NCI-H128 (cell line): Measurements from ENCODE around the gene AVPR2.

Experiments
- DNase-seq: peaks from one replicate; lab custom pipeline; 2025; ENCODE audit not compliant: unreplicated experiment; lab: John Stamatoyannopoulos, UW

Gene AVPR2

DNA sequence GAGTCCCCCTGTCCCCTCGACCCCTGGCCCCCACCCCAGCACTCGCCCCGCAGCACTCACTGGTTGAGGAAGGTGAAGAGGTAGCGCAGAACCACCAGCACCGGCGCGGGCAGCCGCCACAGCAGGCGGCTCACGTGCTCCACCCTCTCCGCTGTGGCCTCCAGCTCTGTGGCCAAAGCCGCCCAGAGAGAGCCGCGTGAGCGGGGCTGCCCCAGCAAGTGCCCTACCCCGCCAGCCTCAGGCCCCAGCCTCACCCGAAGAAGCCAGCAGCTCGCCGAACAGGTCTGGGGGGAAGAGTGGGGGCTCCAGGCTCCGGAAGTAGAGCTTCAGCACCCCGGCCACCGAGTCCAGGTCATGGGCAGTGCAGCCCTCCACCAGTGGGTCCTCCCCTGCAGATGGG is 6.0 kb downstream of the AVPR2 start:
- no peak for DNase-seq

- DNase-seq: no peak
These were observed 7.3 kb downstream of the AVPR2 start for GRCh38 chrX:153911798-153912197.

GRCh38 chrX:153913211-153913610 is 8.7 kb downstream of the AVPR2 start:
- DNase-seq: no peak

DNA sequence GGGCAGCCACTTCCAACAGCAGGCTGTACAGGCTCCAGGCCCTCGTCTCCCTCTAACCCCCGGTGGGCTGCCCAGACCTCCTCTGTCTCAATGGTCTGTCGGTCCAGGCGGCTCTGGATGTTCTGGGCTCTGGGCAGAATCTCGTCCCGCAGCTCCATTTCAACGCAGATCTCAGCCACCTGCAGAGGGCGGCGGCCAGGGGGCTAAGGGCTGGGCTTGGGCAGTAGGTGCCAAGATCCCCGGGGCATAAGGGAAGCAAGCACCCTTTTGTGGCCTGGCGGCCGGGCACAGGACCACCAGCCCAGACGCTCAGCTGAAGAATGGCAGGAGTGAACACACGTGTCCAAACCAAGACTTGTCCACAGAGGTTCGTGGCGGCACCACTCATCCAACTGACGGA is 9.2 kb downstream of the AVPR2 start:
- no peak for DNase-seq

DNA sequence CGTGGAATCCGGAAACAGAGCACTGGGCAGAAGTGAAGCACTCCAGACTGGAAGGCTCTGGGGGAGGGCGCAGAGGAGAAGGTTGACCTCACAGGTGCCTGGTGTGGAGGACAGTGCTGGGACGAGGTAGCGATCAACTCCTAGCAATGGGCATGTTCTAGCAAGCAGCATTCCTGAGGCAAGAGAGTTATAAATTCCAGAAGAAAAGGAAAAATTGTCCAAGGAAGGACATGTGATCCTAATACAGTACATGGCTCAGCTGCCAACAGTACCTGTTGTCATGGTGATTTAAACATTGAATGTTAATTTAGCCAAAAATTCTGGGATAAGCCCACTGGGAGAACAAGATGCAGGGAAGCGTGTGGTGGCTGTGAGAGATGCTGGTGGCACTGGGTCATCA is 13.4 kb downstream of the AVPR2 start:
- no peak for DNase-seq

- no peak for DNase-seq
These were observed 14.8 kb downstream of the AVPR2 start for GRCh38 chrX:153919281-153919680.

- DNase-seq: no peak
These were observed 16.1 kb downstream of the AVPR2 start for GRCh38 chrX:153920546-153920945.

DNA sequence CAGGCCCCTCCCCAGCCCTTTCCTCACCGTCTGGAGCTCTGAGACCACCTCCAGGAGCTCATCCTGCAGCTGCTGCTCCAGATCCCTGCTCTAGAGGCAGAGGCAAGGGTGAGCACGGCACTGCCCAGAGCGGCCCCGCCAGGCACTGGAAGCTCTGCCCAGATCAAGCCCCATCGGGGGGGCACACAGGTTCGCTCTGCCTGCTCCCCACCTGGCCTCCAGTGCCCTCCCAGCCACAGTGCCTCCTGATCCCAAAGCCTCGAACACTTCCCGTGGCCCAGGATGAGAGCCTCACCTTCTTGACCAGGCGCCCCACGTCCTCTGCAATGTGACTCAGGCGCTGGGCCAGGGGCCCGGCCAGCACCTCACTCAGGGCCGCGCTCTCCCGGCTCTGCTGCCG is 16.6 kb downstream of the AVPR2 start:
- no peak for DNase-seq

DNA sequence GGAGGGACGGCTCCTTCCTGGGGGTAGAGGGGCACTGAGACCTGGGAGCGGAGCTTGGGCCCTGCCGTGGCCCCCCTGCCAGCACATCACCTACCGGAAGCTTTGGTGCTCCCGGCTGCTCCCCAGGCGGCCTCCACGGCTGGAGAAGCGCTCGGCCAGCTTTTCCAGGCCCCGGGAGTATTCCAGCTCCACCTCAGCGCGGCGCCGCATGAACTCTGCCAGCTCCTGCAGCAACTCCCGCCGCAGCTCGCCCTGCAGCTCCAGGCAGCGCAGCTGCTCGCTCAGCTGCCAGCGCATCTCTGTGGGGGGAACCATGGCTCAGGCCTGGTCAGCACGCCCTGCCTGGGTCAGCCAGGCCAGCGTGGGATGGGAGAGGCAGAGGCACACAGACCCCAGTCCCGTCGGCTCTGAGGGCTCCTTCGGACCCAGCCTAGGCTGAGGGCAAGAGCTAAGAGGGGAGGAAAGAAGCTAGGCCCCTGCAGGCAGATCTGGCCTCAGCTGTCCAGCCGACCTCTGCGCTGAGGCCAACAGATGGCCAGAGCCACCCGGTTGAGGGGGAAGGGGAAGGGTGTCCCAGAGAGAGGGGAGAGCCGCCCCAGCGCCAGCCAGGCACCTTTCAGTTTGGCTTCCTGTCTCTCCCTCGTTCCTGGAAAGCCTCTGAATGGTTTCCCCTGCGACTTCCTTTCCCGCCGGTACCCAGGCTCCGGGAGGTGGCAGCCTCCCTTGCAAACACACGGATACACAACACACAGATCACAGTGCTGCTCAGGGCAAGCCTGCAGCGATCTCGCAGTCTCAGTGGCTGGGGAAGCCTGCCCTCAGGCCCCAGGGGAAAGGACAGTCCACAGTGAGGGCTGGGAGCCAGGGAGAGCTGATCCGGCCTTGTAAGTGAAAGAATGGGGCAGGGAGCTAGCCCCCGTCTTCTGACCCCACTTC is 17.3 kb downstream of the AVPR2 start:
- no peak for DNase-seq

- no peak for DNase-seq
These were observed 18.7 kb downstream of the AVPR2 start for GRCh38 chrX:153922932-153923857.

DNA sequence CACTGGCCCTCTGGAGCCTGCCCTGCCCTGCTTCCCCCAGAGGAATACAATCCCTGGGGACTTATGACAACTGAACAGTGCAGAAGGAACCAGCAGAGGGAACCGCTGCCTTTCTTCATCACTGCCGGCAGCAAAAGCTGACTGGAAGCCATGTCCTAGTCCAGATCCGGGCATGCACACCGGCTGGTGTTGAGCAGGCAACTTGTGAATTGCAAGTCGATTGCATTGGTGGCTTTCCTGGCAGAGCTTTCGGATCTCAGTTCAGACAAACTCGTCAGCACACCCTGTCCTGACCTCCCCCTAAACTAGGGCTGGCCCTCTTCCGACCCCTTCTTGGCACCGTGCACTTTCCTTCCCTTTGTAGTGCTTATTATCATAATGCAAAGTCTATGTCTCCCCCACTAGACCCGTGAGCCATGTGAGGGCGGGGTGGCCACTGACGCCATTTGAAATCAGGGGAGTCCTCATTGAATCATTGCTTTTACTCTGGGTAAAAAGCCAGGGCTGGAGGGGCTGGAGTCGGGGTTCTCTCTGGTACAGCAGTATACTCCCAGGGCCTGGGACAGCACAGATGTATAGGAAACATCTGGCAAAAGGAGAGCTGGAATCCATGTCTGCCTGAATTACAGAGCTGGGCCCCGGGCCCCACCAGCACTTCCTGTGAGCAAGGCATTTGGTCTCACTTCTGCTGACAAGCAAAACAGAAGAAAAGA is 19.8 kb downstream of the AVPR2 start:
- DNase-seq: no peak

DNA sequence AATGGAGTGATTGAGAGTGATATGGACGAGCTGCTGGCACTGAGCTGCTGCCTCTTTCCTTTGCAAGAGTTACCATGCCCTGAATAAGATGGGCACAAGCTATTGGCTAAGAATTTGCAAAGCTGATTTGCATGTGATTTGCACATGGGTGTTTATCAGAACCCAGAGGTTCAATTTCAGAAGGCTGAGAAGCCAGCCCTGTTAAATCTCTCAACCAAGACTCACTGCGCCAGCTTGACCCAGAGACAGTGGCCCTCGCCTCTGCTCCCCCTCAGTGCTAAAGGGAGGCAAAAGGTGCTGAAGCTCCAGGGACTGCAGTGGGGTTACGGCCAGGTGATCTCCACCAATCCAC is 20.9 kb downstream of the AVPR2 start:
- DNase-seq: no peak

DNA sequence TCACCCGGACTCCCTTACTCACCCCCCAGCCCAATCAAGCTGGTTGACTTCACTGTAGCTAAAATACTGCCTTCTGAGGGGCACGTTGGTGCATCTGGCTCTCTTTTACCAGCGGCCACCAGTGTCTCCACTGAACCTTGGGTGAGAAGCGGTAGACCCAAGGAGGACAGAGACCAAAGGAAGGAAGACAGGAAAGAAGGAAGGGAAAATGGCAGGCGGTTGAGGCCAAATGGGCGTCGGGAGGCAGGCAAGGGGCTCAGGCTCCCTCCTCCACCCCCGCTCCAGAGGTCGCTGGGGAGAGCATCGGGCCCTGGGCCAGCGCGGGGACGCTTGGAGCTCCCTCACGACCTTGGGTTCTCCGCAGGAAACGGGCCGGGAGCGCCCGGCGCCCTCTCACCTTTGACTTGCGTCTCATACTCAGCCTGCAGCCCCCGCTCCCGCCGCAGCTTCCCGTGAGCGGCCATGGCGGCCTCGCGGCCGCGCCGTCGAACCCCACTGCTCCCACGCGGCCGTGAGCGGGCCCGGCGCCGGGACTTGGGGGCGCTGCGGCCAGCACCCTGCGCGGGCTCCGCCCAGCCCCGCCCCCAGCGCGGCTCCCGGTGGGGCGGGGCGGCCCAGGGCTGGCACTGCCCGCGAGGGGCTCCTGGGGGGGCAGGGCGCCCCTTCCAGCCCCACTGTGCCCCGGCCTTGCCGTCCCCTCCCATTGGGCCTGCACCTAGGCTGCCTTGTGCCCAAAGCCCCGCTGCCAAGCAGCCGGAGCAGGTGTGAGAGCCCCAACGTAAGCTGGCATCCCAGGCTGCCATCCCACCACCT is 21.5 kb downstream of the AVPR2 start, which contains the start of gene ARHGAP4:
ARHGAP4 (minus strand) TSS at position 526 of the 813 bp plus-strand sequence; CDS start at position 464, 62 bp downstream.
- DNase-seq: no peak

- DNase-seq: no peak
These were observed 22.0 kb downstream of the AVPR2 start for GRCh38 chrX:153926552-153926857.

- no peak for DNase-seq
These were observed 22.6 kb downstream of the AVPR2 start for GRCh38 chrX:153926858-153927671.

GRCh38 chrX:153927672-153927921 is 23.1 kb downstream of the AVPR2 start:
- DNase-seq: no peak

- DNase-seq: peak; percentile 90
These were observed 23.7 kb downstream of the AVPR2 start for GRCh38 chrX:153927922-153928760.

GRCh38 chrX:153928846-153929245 is 24.4 kb downstream of the AVPR2 start:
- no peak for DNase-seq

- DNase-seq: no peak
These were observed 25.1 kb downstream of the AVPR2 start for GRCh38 chrX:153929576-153929975.
